Calu3 (cell line): ENCODE data around the gene APBA1. TPM values are rescaled to one million over a fixed set of nuclear protein-coding genes. Genes with fewer than 3 reads are reported as not detected.
"Not testable (repeated sequence)": the region's sequence is repeated elsewhere in the genome, so short reads cannot be mapped to it uniquely, and the experiment has no call there.

Source experiments
- BruUV-seq: library from RNA; stranded (reverse); fragments of 400-500 nt; replicated peaks from 2 replicates; lab custom pipeline; 2021; lab: Mats Ljungman, UMichigan
- CTCF ChIA-PET: fragments of 300-600 bp; sonication (Branson Sonifier 250); formaldehyde crosslinking; loops from one replicate; lab custom pipeline; 2022; ENCODE audit warnings: antibody characterized with exemption; lab: Charles Lee
- DNase-seq: peaks from one replicate; pipeline ENCODE4 v3.0.0; 2022
- H3K27ac Mint-ChIP-seq: one replicate; pipeline ENCODE4 v1.8.0; 2022; ENCODE audit warnings: mixed read lengths; ENCODE audit not compliant: unreplicated experiment
- H3K27me3 Mint-ChIP-seq: one replicate; pipeline ENCODE4 v1.8.0; 2022; ENCODE audit warnings: mixed read lengths; ENCODE audit not compliant: unreplicated experiment
- H3K36me3 Mint-ChIP-seq: one replicate; pipeline ENCODE4 v1.8.0; 2022; ENCODE audit warnings: mild to moderate bottlenecking, moderate library complexity, mixed read lengths; ENCODE audit not compliant: insufficient read depth, unreplicated experiment
- H3K4me1 Mint-ChIP-seq: one replicate; pipeline ENCODE4 v1.8.0; 2022; ENCODE audit warnings: mild to moderate bottlenecking, low read depth, mixed read lengths; ENCODE audit not compliant: unreplicated experiment
- H3K4me3 Mint-ChIP-seq: one replicate; pipeline ENCODE4 v1.8.0; 2022; ENCODE audit warnings: mild to moderate bottlenecking, low read depth, moderate library complexity, mixed read lengths; ENCODE audit not compliant: unreplicated experiment
- H3K9me3 Mint-ChIP-seq: one replicate; pipeline ENCODE4 v1.8.0; 2022; ENCODE audit warnings: low read depth, mixed read lengths; ENCODE audit not compliant: unreplicated experiment
- intact Hi-C: fragments of 100-400 bp; cut with micrococcal nuclease; formaldehyde crosslinking; loops from one replicate; pipeline ENCODE4 v1.10.0; 2022; ENCODE audit not compliant: unreplicated experiment
- total RNA-seq: library from RNA; stranded (reverse); gene quantifications from 2 replicates; pipeline ENCODE4 v1.2.3, GENCODE V29; 2022
- TF ChIP-seq, protein P1 (sequence below): fragments of 200-600 bp; IDR thresholded peaks from one replicate; pipeline ENCODE4 v1.8.0; 2022; ENCODE audit warnings: antibody characterized with exemption; ENCODE audit not compliant: unreplicated experiment

The APBA1 gene
- total RNA-seq, 1 experiment from 2014 or later, result 4.4 TPM

DNA sequence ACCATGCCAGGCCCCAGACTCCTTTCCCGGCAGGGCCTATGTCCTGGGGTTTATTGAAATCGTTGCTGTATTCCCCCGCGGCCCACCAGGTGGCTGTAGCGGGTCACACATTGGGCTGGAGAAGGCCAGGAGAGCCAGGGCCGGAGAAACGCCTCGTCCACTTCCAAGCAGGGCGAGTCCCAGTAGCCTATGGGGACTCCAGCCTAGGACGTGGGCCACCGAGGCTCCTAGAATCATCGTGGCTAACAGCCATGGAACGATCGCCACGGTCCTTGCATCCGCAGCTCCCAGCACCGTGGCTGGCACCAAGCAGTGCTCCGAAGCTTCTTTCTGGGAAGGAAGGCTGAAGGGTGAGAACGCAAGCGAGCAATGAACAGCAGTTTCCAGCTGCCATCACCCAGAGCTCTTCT, 259.4 kb downstream of the APBA1 start:
- BruUV-seq, result no TSS peak
- H3K36me3 Mint-ChIP-seq, result no peaks in the 10 kb centered on the region
- intact Hi-C loops, result loop anchor here (2.0 kb wide), 1 partner anchor 518 kb away; no protein-coding TSS in a partner anchor
- peaks cover 15% of the 10 kb centered on the region for H3K27me3 Mint-ChIP-seq
- DNase-seq, result peak; percentile 76
- no peaks in the 10 kb centered on the region for H3K9me3 Mint-ChIP-seq
- no peak overlapping the region for H3K27ac Mint-ChIP-seq
- TF ChIP-seq, protein P1, sequence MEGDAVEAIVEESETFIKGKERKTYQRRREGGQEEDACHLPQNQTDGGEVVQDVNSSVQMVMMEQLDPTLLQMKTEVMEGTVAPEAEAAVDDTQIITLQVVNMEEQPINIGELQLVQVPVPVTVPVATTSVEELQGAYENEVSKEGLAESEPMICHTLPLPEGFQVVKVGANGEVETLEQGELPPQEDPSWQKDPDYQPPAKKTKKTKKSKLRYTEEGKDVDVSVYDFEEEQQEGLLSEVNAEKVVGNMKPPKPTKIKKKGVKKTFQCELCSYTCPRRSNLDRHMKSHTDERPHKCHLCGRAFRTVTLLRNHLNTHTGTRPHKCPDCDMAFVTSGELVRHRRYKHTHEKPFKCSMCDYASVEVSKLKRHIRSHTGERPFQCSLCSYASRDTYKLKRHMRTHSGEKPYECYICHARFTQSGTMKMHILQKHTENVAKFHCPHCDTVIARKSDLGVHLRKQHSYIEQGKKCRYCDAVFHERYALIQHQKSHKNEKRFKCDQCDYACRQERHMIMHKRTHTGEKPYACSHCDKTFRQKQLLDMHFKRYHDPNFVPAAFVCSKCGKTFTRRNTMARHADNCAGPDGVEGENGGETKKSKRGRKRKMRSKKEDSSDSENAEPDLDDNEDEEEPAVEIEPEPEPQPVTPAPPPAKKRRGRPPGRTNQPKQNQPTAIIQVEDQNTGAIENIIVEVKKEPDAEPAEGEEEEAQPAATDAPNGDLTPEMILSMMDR, result peak; percentile 56
- H3K4me3 Mint-ChIP-seq, result no peak overlapping the region
- CTCF ChIA-PET, result no interaction called here
- no peaks in the 10 kb centered on the region for H3K4me1 Mint-ChIP-seq

DNA sequence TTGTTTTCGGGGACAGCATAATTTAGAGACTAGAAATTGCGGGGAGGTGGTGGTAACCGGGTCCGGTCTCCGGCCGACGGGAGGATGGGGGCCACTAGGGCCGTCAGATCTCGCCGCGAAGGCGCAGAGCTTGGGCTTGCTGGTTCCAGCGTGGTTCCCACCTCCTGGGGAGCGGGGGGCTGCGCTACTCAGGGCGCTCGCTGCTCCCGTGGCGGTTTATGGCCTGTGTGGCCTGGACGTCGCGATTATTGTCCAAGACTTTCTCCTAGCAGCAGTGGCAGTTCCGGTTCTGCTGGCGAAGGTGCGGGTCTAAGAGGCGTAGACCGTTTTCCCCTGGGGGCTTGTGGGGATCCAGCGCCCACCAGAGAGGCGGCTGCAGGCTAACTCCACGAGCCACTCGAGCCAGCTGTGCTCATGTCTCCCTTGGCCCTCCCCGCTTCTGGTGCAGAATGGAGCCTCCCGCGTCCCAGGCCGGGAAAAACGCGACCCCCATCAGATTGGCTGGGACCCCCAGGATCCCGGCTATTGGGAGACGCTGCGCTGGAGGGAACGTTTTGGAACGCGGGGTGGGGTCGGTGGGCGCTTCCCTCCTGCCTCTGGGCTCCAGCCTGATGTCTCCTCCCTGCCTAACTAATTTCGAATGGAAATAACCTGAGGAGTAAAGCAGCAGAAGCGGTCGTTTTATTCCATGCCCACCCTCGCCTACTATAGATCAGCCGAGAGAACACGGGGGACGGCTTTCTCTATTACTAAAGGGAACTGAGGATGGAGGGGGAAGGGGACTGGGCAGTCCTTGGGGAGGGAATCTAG, 260.0 kb downstream of the APBA1 start:
- H3K27ac Mint-ChIP-seq, result no peak overlapping the region
- no peaks in the 10 kb centered on the region for H3K9me3 Mint-ChIP-seq
- peaks cover 15% of the 10 kb centered on the region for H3K27me3 Mint-ChIP-seq
- no peaks in the 10 kb centered on the region for H3K4me1 Mint-ChIP-seq
- CTCF ChIA-PET, result no interaction called here
- no peaks in the 10 kb centered on the region for H3K36me3 Mint-ChIP-seq
- no TSS peak for BruUV-seq
- H3K4me3 Mint-ChIP-seq, result no peak overlapping the region
- DNase-seq, result no peak
- TF ChIP-seq, protein P1, result no peak
- intact Hi-C loops, result loop anchor here (2.0 kb wide), 1 partner anchor 519 kb away; no protein-coding TSS in a partner anchor

DNA sequence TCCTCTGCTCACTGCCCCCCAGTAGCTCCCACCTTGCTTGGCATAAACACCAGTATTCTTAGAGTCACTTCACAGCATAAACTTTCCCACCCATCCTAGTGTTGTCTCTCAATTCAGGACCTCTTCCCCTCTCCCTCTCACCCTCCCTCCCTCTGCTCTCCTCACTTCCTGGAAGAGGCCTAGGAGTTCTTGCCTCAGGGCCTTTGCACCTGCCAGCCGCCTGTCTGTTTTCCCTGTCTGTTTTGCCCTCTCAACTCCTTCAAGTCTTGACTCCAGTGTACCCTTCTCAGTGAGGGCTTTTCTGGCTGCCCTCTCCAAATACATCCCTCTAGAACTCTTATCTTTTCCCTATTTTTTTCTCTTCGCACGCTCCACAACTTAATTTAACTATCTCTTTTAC, 260.9 kb downstream of the APBA1 start:
- no peak overlapping the region for H3K27ac Mint-ChIP-seq
- no peaks in the 10 kb centered on the region for H3K36me3 Mint-ChIP-seq
- CTCF ChIA-PET, result no interaction called here
- no peaks in the 10 kb centered on the region for H3K9me3 Mint-ChIP-seq
- H3K27me3 Mint-ChIP-seq, result peaks cover 15% of the 10 kb centered on the region
- BruUV-seq, result no TSS peak
- TF ChIP-seq, protein P1, result no peak
- H3K4me3 Mint-ChIP-seq, result no peak overlapping the region
- H3K4me1 Mint-ChIP-seq, result no peaks in the 10 kb centered on the region
- no peak for DNase-seq
- intact Hi-C loops, result no loop called here

DNA sequence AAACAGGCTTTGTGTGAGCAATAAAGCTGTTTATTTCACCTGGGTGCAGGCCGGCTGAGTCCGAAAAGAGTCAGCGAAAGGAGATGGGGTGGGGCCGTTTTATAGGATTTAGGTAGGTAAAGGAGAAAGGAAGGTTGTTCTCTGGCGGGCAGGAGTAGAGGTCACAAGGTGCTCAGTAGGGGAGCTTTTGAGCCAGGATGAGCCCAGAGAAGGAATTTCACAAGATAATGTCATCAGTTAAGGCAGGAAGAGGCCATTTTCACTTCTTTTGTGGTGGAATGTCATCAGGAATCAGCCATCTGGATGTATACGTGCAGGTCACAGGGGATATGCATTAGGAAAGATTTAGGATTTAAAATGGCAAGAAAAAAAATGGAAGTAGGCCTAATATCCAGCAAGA, 262.2 kb downstream of the APBA1 start:
- CTCF ChIA-PET, H3K27ac Mint-ChIP-seq, H3K36me3 Mint-ChIP-seq, intact Hi-C loops, H3K9me3 Mint-ChIP-seq, DNase-seq, BruUV-seq, H3K4me3 Mint-ChIP-seq, H3K4me1 Mint-ChIP-seq: not testable (repeated sequence)
- H3K27me3 Mint-ChIP-seq, result peaks cover 15% of the 10 kb centered on the region

DNA sequence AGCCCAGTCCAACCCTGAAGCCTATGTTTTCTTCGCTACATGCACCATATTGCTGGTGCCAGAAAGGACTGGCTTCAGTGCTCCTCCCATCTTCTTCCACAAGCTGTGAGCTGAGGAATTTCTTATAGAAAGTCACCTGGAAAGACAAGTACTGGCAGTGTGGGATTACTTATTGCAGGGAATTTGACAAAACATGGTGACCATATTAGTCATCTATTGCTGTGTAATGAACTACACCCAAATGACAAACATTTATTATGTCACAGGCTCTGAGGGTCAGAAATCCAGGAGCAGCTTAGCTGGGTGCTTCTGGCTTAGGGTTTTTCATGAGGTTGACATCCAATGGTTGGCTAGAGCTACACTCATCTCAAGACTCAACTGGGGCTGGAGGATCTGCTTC, 271.7 kb downstream of the APBA1 start:
- Mint-ChIP-seq H3K27me3 (peaks cover 13% of the 10 kb centered on the region), H3K27ac (no peak overlapping the region), H3K36me3 (no peaks in the 10 kb centered on the region), H3K4me3 (no peak overlapping the region), H3K9me3 (no peaks in the 10 kb centered on the region), H3K4me1 (peaks cover 7% of the 10 kb centered on the region)
- no peak for DNase-seq
- intact Hi-C loops, result no loop called here
- TF ChIP-seq, protein P1, result no peak
- BruUV-seq, result no TSS peak
- CTCF ChIA-PET, result no interaction called here
